IMR-90 (cell line): Measurements from ENCODE around the gene HEBP1. TPM values are rescaled to one million over a fixed set of nuclear protein-coding genes. Genes with fewer than 3 reads are reported as not detected.
A peak's percentile ranks its signal among the peaks of the same experiment; 100 is the strongest.

ENCODE experiments used
- ATAC-seq: fragments of 200-7000 bp; cut with Tn5 transposase; 2 replicates; pipeline ENCODE4 v1.9.1; 2020; ENCODE audit warnings: low read depth, mild to moderate bottlenecking, moderate library complexity
- BruUV-seq: library from RNA; stranded (reverse); fragments of 400-500 nt; replicated peaks from 2 replicates; lab custom pipeline; 2021; lab: Mats Ljungman, UMichigan
- CTCF ChIA-PET: fragments of 300-600 bp; formaldehyde crosslinking; extraction: SDS; loops from one replicate; lab custom pipeline; 2021; ENCODE audit warnings: antibody characterized with exemption; lab: Yijun Ruan, JAX
- POLR2A ChIA-PET: fragments of 300-600 bp; sonication (Branson Sonifier 250); formaldehyde crosslinking; loops from one replicate; lab custom pipeline; 2022; ENCODE audit warnings: antibody characterized with exemption; ENCODE audit not compliant: unreplicated experiment; lab: Charles Lee
- DNase-seq: peaks from one replicate; pipeline ENCODE4 v3.0.0; 2013
- H2AFZ ChIP-seq: replicated peaks from 2 replicates; pipeline ENCODE3; 2013; ENCODE audit warnings: low read length, mild to moderate bottlenecking; ENCODE audit not compliant: poor library complexity
- H2AK5ac ChIP-seq: 2 replicates; pipeline ENCODE4 v1.6.1; 2013; ENCODE audit warnings: low read depth, low read length, inconsistent platforms
- H2AK9ac ChIP-seq: replicated peaks from 2 replicates; pipeline ENCODE3; 2013; ENCODE audit warnings: mild to moderate bottlenecking, low read depth, low read length, moderate library complexity; ENCODE audit not compliant: poor library complexity
- H2BK120ac ChIP-seq: 2 replicates; pipeline ENCODE4 v1.6.1; 2013; ENCODE audit warnings: low read depth, low read length, inconsistent platforms
- H2BK15ac ChIP-seq: 3 replicates; pipeline ENCODE4 v1.6.1; 2013; ENCODE audit warnings: low read depth, low read length, inconsistent platforms
- H2BK20ac ChIP-seq: 2 replicates; pipeline ENCODE4 v1.6.1; 2013; ENCODE audit warnings: low read depth, mild to moderate bottlenecking, inconsistent platforms, low read length, moderate library complexity
- H2BK5ac ChIP-seq: 2 replicates; pipeline ENCODE4 v1.6.1; 2013; ENCODE audit warnings: mild to moderate bottlenecking, low read depth, low read length, inconsistent platforms; ENCODE audit not compliant: poor library complexity, severe bottlenecking
- H3K14ac ChIP-seq: replicated peaks from 2 replicates; pipeline ENCODE4 v1.6.1; 2013; ENCODE audit warnings: low read depth, low read length, inconsistent platforms
- H3K18ac ChIP-seq: 2 replicates; pipeline ENCODE4 v1.6.1; 2013; ENCODE audit warnings: low read depth, low read length, control low read depth
- H3K23ac ChIP-seq: 2 replicates; pipeline ENCODE4 v1.6.1; 2013; ENCODE audit warnings: low read depth, low read length, inconsistent platforms
- H3K27ac ChIP-seq: 2 replicates; pipeline ENCODE4 v1.5.1; 2013; ENCODE audit warnings: mild to moderate bottlenecking, control low read depth, low read length; ENCODE audit not compliant: insufficient read depth
- H3K27me3 ChIP-seq: 2 replicates; pipeline ENCODE4 v1.6.1; 2013; ENCODE audit warnings: low read length; ENCODE audit not compliant: control insufficient read depth, insufficient read depth
- H3K36me3 ChIP-seq: 2 replicates; pipeline ENCODE4 v1.6.1; 2013; ENCODE audit warnings: low read length, mixed read lengths; ENCODE audit not compliant: control insufficient read depth, insufficient read depth
- H3K4ac ChIP-seq: 2 replicates; pipeline ENCODE4 v1.6.1; 2013; ENCODE audit warnings: low read depth, low read length, inconsistent platforms
- H3K4me1 ChIP-seq: 2 replicates; pipeline ENCODE4 v1.6.1; 2013; ENCODE audit warnings: low read length, mixed read lengths; ENCODE audit not compliant: control insufficient read depth, insufficient read depth
- H3K4me2 ChIP-seq: 2 replicates; pipeline ENCODE4 v1.6.1; 2013; ENCODE audit warnings: low read depth, mild to moderate bottlenecking, control low read depth, low read length, moderate library complexity
- H3K4me3 ChIP-seq: 2 replicates; pipeline ENCODE4 v1.5.1; 2013; ENCODE audit warnings: low read depth, mild to moderate bottlenecking, control low read depth, low read length, moderate library complexity; ENCODE audit not compliant: insufficient read depth
- H3K56ac ChIP-seq: 2 replicates; pipeline ENCODE4 v1.6.1; 2013; ENCODE audit warnings: low read length, inconsistent platforms; ENCODE audit not compliant: insufficient read depth; ENCODE audit errors: extremely low read depth
- H3K79me1 ChIP-seq, 2 experiments: 2 replicates each; pipeline ENCODE4 v1.6.1; 2013; ENCODE audit warnings: low read length in 2 of 2, inconsistent platforms in 1 of 2, low read depth in 1 of 2
- H3K9ac ChIP-seq: 2 replicates; pipeline ENCODE4 v1.6.1; 2013; ENCODE audit warnings: low read depth, low read length, control low read depth
- H3K9me1 ChIP-seq: 2 replicates; pipeline ENCODE4 v1.6.1; 2013; ENCODE audit warnings: low read length, inconsistent platforms; ENCODE audit not compliant: insufficient read depth
- H3K9me3 ChIP-seq: 2 replicates; pipeline ENCODE4 v1.6.1; 2013; ENCODE audit warnings: low read length; ENCODE audit not compliant: control insufficient read depth, insufficient read depth
- H4K20me1 ChIP-seq: 2 replicates; pipeline ENCODE4 v1.6.1; 2013; ENCODE audit warnings: low read length, inconsistent platforms; ENCODE audit not compliant: insufficient read depth
- H4K5ac ChIP-seq: 2 replicates; pipeline ENCODE4 v1.6.1; 2013; ENCODE audit warnings: mild to moderate bottlenecking, low read depth, low read length, control low read depth
- H4K8ac ChIP-seq, 2 experiments: 2 replicates each; pipeline ENCODE4 v1.6.1; 2013; ENCODE audit warnings: low read depth in 2 of 2, low read length in 2 of 2, control low read depth in 1 of 2, inconsistent platforms in 1 of 2
- H4K91ac ChIP-seq: 2 replicates; pipeline ENCODE4 v1.6.1; 2013; ENCODE audit warnings: low read depth, low read length, inconsistent platforms; ENCODE audit not compliant: insufficient read depth
- CHD1 ChIP-seq: IDR thresholded peaks from 2 replicates; pipeline ENCODE4 v1.6.1; 2012; ENCODE audit warnings: low read depth, low read length, improper control_type of control experiment
- CTCF ChIP-seq: conservative IDR thresholded peaks from 2 replicates; pipeline ENCODE4 v1.5.1; 2012; ENCODE audit warnings: mild to moderate bottlenecking, low read depth, low read length, improper control_type of control experiment
- ELK1 ChIP-seq: fragments of 150-350 bp; IDR thresholded peaks from 2 replicates; pipeline ENCODE4 v1.6.1; 2016; ENCODE audit warnings: low read depth, mild to moderate bottlenecking, low read length, moderate library complexity, borderline replicate concordance
- NFE2L2 ChIP-seq: fragments of 150-350 bp; IDR thresholded peaks from 2 replicates; pipeline ENCODE4 v1.6.1; 2016; ENCODE audit warnings: low read depth, mild to moderate bottlenecking, low read length
- POLR2A ChIP-seq: IDR thresholded peaks from 2 replicates; pipeline ENCODE4 v1.6.1; 2012; ENCODE audit warnings: mild to moderate bottlenecking, low read depth, low read length
- RCOR1 ChIP-seq: IDR thresholded peaks from 2 replicates; pipeline ENCODE4 v1.6.1; 2012; ENCODE audit warnings: mild to moderate bottlenecking, low read length, improper control_type of control experiment; ENCODE audit not compliant: insufficient replicate concordance
- SMC3 ChIP-seq: fragments of 150-350 bp; IDR thresholded peaks from 2 replicates; pipeline ENCODE4 v1.6.1; 2016; ENCODE audit warnings: low read depth, mild to moderate bottlenecking, antibody characterized with exemption, low read length, moderate library complexity
- WGBS, 2 experiments: methylation state at CpG; one replicate each; pipeline versions ENCODE4 v1.1.5 to v1.1.7; 2013; ENCODE audit warnings: missing lambda C conversion rate in 2 of 2; ENCODE audit not compliant: insufficient read length in 1 of 2; ENCODE audit errors: extremely low coverage in 2 of 2; 5-methylcytosine and 5-hydroxymethylcytosine counted together
- dilution Hi-C: fragments of 300-500 bp; cut with HindIII; formaldehyde crosslinking; loops from one replicate; pipeline ENCODE4 v1.14.3; 2018; ENCODE audit warnings: low sequenced_read_pairs; ENCODE audit not compliant: unreplicated experiment
- in situ Hi-C: fragments of 300-500 bp; cut with MboI; formaldehyde crosslinking; loops from 3 replicates; pipeline ENCODE4 v1.14.3; 2019; ENCODE audit warnings: low sequenced_read_pairs, inconsistent platforms, mixed read lengths
- intact Hi-C: fragments of 100-400 bp; cut with micrococcal nuclease; formaldehyde crosslinking; loops from 2 replicates; pipeline ENCODE4 v1.10.0; 2022
- polyA plus RNA-seq, 3 experiments: library from polyadenylated mRNA; depleted of rRNA; stranded (reverse); fragments of >200 nt; gene quantifications; 2 replicates each; pipeline ENCODE4 v1.2.3, GENCODE V29; 2012; ENCODE audit warnings: low replicate concordance in 1 of 3
- total RNA-seq: library from RNA; depleted of rRNA; stranded (reverse); fragments of >200 nt; gene quantifications from 2 replicates; pipeline ENCODE4 v1.2.3, GENCODE V29; 2012

The HEBP1 gene
- total and polyA plus RNA-seq, 2 of the 4 experiments (the other 2 are of a cell fraction): 18.8 to 49.2 TPM

GRCh38 chr12:13000925-13001774 lies 1.1 kb upstream of the HEBP1 start:
- dilution Hi-C loops (no loop called here), intact Hi-C loops (loop anchor here (2.0 to 5.0 kb wide), 2 partner anchors 98 to 211 kb away; no protein-coding TSS in a partner anchor)
- H4K5ac ChIP-seq: peak overlapping the region; percentile 93

More at GRCh38 chr12:13000925-13001774, 1.1 kb upstream of the HEBP1 start:
- peak overlapping the region; percentile 92; the same call in 1 of the 2 replicates for H2AK5ac ChIP-seq
- peak overlapping the region; percentile 76 for H3K56ac ChIP-seq
- peak overlapping the region; percentile 87 for H3K4me2 ChIP-seq
- ATAC-seq (peak; percentile 28), DNase-seq (peak; percentile 32)
- H3K9me1 ChIP-seq: peaks cover 19% of the 10 kb centered on the region
- H2BK120ac ChIP-seq: peak overlapping the region; percentile 87
- peak overlapping the region; percentile 61; the same call in 1 of the 2 replicates for H2BK20ac ChIP-seq
- ChIA-PET POLR2A (no interaction called here), CTCF (no interaction called here)
- peak overlapping the region; percentile 87 for H3K14ac ChIP-seq
- peak overlapping the region; percentile 91 for H3K23ac ChIP-seq
- BruUV-seq: no TSS peak
- peak; percentile 20; the same call in 1 of the 2 replicates for TF ChIP-seq SMC3
- TF ChIP-seq RCOR1: no peak
- TF ChIP-seq ELK1: no peak
- 0 out of 2 replicates have a peak, but pooled peaks have one; percentile 1 for TF ChIP-seq POLR2A
- 0 out of 2 replicates have a peak, but pooled peaks have one; percentile 44 for TF ChIP-seq CHD1
- TF ChIP-seq CTCF: peak; percentile 25; the same call in 1 of the 2 replicates
- TF ChIP-seq NFE2L2: no peak
- H3K27ac ChIP-seq: peak overlapping the region; percentile 76
- H3K9me3 ChIP-seq: no peaks in the 10 kb centered on the region
- H4K91ac ChIP-seq: peak overlapping the region; percentile 94
- H3K4me1 ChIP-seq: peaks cover 20% of the 10 kb centered on the region
- WGBS, 2 experiments: 2% methylated on average over 53 of the region's 82 CpGs; no CpG with 5 or more reads in 1 of the 2 experiments
- H3K79me1 ChIP-seq: peaks cover 34 to 58% of the 10 kb centered on the region in 2 experiments
- H3K9ac ChIP-seq: peak overlapping the region; percentile 72
- peak overlapping the region; percentile 66 for H2AK9ac ChIP-seq
- H3K27me3 ChIP-seq: no peaks in the 10 kb centered on the region
- peak overlapping the region; percentile 72 for H2BK5ac ChIP-seq
- H3K4ac ChIP-seq: peak overlapping the region; percentile 83
- peak overlapping the region; percentile 29 for H3K18ac ChIP-seq
- H3K4me3 ChIP-seq: peak overlapping the region; percentile 53
- peak overlapping the region; percentile 94 for H2AFZ ChIP-seq
- in situ Hi-C loops: loop anchor here (10.0 kb wide), 1 partner anchor 224 kb away; no protein-coding TSS in a partner anchor
- H2BK15ac ChIP-seq: peak overlapping the region; percentile 50; the same call in 2 of the 3 replicates
- H4K8ac ChIP-seq: peak overlapping the region; percentile 88 to 92; a peak in 3 of 4 replicates
- H3K36me3 ChIP-seq: no peaks in the 10 kb centered on the region
- H4K20me1 ChIP-seq: peaks cover 16% of the 10 kb centered on the region
